Loucy (cell line): ENCODE data around the gene NFIX.

ENCODE experiments used
- H2AFZ ChIP-seq: fragments of 200-600 bp; sonication (generic); 2 replicates; pipeline ENCODE4 v1.6.0; 2016; ENCODE audit warnings: antibody characterized with exemption, mild to moderate bottlenecking, low read length, moderate library complexity
- H3F3A ChIP-seq: fragments of 200-600 bp; 2 replicates; pipeline ENCODE4 v1.6.0; 2016; ENCODE audit warnings: antibody characterized with exemption, low read depth, mild to moderate bottlenecking
- H3K27me3 ChIP-seq: fragments of 200-600 bp; sonication (generic); 2 replicates; pipeline ENCODE4 v1.6.1; 2014; ENCODE audit warnings: low read length, mild to moderate bottlenecking; ENCODE audit not compliant: insufficient read depth, poor library complexity, severe bottlenecking
- H3K36me3 ChIP-seq: fragments of 200-600 bp; sonication (generic); 2 replicates; pipeline ENCODE4 v1.6.1; 2016; ENCODE audit warnings: low read length; ENCODE audit not compliant: insufficient read depth
- H3K4me1 ChIP-seq: fragments of 200-600 bp; sonication (generic); 2 replicates; pipeline ENCODE4 v1.5.1; 2014; ENCODE audit warnings: low read length, mild to moderate bottlenecking; ENCODE audit not compliant: insufficient read depth, poor library complexity, severe bottlenecking
- H3K4me2 ChIP-seq: fragments of 200-600 bp; sonication (generic); 2 replicates; pipeline ENCODE4 v1.6.0; 2014; ENCODE audit warnings: antibody characterized with exemption, low read length, low read depth, mild to moderate bottlenecking; ENCODE audit not compliant: poor library complexity, severe bottlenecking
- H3K4me3 ChIP-seq: fragments of 200-600 bp; sonication (generic); 2 replicates; pipeline ENCODE4 v1.5.1; 2014; ENCODE audit warnings: low read length, mild to moderate bottlenecking, mixed read lengths; ENCODE audit not compliant: poor library complexity, severe bottlenecking
- H3K79me2 ChIP-seq: fragments of 200-600 bp; sonication (generic); 2 replicates; pipeline ENCODE4 v1.6.1; 2014; ENCODE audit warnings: low read length; ENCODE audit not compliant: insufficient read depth
- H3K9ac ChIP-seq: fragments of 200-600 bp; sonication (generic); 2 replicates; pipeline ENCODE4 v1.6.0; 2014; ENCODE audit warnings: mild to moderate bottlenecking, low read depth, low read length, moderate library complexity; ENCODE audit not compliant: poor library complexity, severe bottlenecking
- H3K9me2 ChIP-seq: fragments of 200-600 bp; sonication (generic); replicated peaks from 2 replicates; pipeline ENCODE4 v1.6.1; 2016; ENCODE audit warnings: low read depth, low read length, mixed read lengths
- H3K9me3 ChIP-seq: fragments of 200-600 bp; sonication (generic); 2 replicates; pipeline ENCODE4 v1.6.1; 2014; ENCODE audit warnings: mild to moderate bottlenecking, antibody characterized with exemption, low read length, low read depth; ENCODE audit not compliant: insufficient read depth
- H4K20me1 ChIP-seq: fragments of 200-600 bp; sonication (generic); 2 replicates; pipeline ENCODE4 v1.6.0; 2014; ENCODE audit warnings: antibody characterized with exemption, low read length, mild to moderate bottlenecking; ENCODE audit not compliant: insufficient read depth, poor library complexity, severe bottlenecking
- EZH2phosphoT487 ChIP-seq: fragments of 200-600 bp; IDR thresholded peaks from 2 replicates; pipeline ENCODE4 v1.6.1; 2018; ENCODE audit warnings: antibody characterized with exemption, mild to moderate bottlenecking, moderate library complexity, borderline replicate concordance
- TF ChIP-seq, protein P1 (sequence below): fragments of 200-600 bp; sonication (generic); conservative IDR thresholded peaks from 2 replicates; pipeline ENCODE4 v1.5.1; 2014; ENCODE audit warnings: mild to moderate bottlenecking, antibody characterized with exemption, low read length

NFIX gene

GRCh38 chr19:12946731-12947496 lies 48.4 kb upstream of the NFIX start:
- H3K4me1 ChIP-seq: peaks cover 42% of the 10 kb centered on the region
- H3K9me2 ChIP-seq: no peaks in the 10 kb centered on the region
- TF ChIP-seq EZH2phosphoT487: no peak
- TF ChIP-seq, protein P1, sequence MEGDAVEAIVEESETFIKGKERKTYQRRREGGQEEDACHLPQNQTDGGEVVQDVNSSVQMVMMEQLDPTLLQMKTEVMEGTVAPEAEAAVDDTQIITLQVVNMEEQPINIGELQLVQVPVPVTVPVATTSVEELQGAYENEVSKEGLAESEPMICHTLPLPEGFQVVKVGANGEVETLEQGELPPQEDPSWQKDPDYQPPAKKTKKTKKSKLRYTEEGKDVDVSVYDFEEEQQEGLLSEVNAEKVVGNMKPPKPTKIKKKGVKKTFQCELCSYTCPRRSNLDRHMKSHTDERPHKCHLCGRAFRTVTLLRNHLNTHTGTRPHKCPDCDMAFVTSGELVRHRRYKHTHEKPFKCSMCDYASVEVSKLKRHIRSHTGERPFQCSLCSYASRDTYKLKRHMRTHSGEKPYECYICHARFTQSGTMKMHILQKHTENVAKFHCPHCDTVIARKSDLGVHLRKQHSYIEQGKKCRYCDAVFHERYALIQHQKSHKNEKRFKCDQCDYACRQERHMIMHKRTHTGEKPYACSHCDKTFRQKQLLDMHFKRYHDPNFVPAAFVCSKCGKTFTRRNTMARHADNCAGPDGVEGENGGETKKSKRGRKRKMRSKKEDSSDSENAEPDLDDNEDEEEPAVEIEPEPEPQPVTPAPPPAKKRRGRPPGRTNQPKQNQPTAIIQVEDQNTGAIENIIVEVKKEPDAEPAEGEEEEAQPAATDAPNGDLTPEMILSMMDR: no peak
- no peaks in the 10 kb centered on the region for H3K9me3 ChIP-seq
- peak overlapping the region; percentile 91 for H3K9ac ChIP-seq
- peak overlapping the region; percentile 91 for H3K4me2 ChIP-seq
- peaks cover 72% of the 10 kb centered on the region for H4K20me1 ChIP-seq
- H3K79me2 ChIP-seq: peaks cover 85% of the 10 kb centered on the region
- peak overlapping the region; percentile 96 for H3K4me3 ChIP-seq
- H3K27me3 ChIP-seq: no peaks in the 10 kb centered on the region
- no peak overlapping the region for H2AFZ ChIP-seq
- H3K36me3 ChIP-seq: peaks cover 58% of the 10 kb centered on the region
- H3F3A ChIP-seq: peaks cover 26% of the 10 kb centered on the region

- H3K9ac ChIP-seq: peak overlapping the region; percentile 91
- H3F3A ChIP-seq: peaks cover 24% of the 10 kb centered on the region
- no peaks in the 10 kb centered on the region for H3K9me3 ChIP-seq
- peaks cover 52% of the 10 kb centered on the region for H3K36me3 ChIP-seq
- no peaks in the 10 kb centered on the region for H3K27me3 ChIP-seq
- no peak overlapping the region for H2AFZ ChIP-seq
- H3K79me2 ChIP-seq: peaks cover 81% of the 10 kb centered on the region
- H3K4me1 ChIP-seq: peaks cover 37% of the 10 kb centered on the region
- H3K4me2 ChIP-seq: peak overlapping the region; percentile 91
- H3K9me2 ChIP-seq: no peaks in the 10 kb centered on the region
- H4K20me1 ChIP-seq: peaks cover 62% of the 10 kb centered on the region
- peak overlapping the region; percentile 96 for H3K4me3 ChIP-seq
- TF ChIP-seq, protein P1: no peak
- no peak for TF ChIP-seq EZH2phosphoT487
These were observed 47.3 kb upstream of the NFIX start for GRCh38 chr19:12947702-12948611.

GRCh38 chr19:12948612-12949362 lies 46.5 kb upstream of the NFIX start:
- Histone ChIP-seq H3K36me3 (peaks cover 49% of the 10 kb centered on the region), H3F3A (peaks cover 17% of the 10 kb centered on the region), H2AFZ (no peak overlapping the region), H3K4me3 (no peak overlapping the region), H3K4me2 (peak overlapping the region; percentile 91), H3K9me2 (no peaks in the 10 kb centered on the region), H3K27me3 (no peaks in the 10 kb centered on the region), H4K20me1 (peaks cover 54% of the 10 kb centered on the region), H3K79me2 (peaks cover 80% of the 10 kb centered on the region), H3K9me3 (no peaks in the 10 kb centered on the region), H3K4me1 (peaks cover 30% of the 10 kb centered on the region), H3K9ac (no peak overlapping the region)
- no peak for TF ChIP-seq EZH2phosphoT487
- TF ChIP-seq, protein P1: no peak
